Nephron progenitor cell (in vitro differentiated cells): ENCODE measurements around the gene NPBWR2.

Source experiments
- DNase-seq: peaks from one replicate; pipeline ENCODE4 v3.0.0; 2021
- H3K27ac Mint-ChIP-seq: 2 replicates; pipeline ENCODE4 v1.8.0; 2021; ENCODE audit warnings: mild to moderate bottlenecking, moderate library complexity, mixed read lengths
- H3K27me3 Mint-ChIP-seq: 2 replicates; pipeline ENCODE4 v1.8.0; 2021; ENCODE audit warnings: mild to moderate bottlenecking, low read depth, mixed read lengths; ENCODE audit not compliant: poor library complexity
- H3K36me3 Mint-ChIP-seq: 2 replicates; pipeline ENCODE4 v1.8.0; 2021; ENCODE audit warnings: low read depth, mixed read lengths
- H3K4me1 Mint-ChIP-seq: 2 replicates; pipeline ENCODE4 v1.8.0; 2021; ENCODE audit warnings: mixed read lengths
- H3K4me3 Mint-ChIP-seq: 2 replicates; pipeline ENCODE4 v1.8.0; 2021; ENCODE audit warnings: mild to moderate bottlenecking, moderate library complexity, mixed read lengths
- H3K9me3 Mint-ChIP-seq: 2 replicates; pipeline ENCODE4 v1.8.0; 2021; ENCODE audit warnings: mild to moderate bottlenecking, moderate library complexity, mixed read lengths
- CTCF ChIP-seq: fragments of 200-600 bp; sonication (generic); IDR thresholded peaks from 2 replicates; pipeline ENCODE4 v1.5.0; 2021; ENCODE audit warnings: antibody characterized with exemption

NPBWR2 gene

GRCh38 chr20:64115171-64115911 lies 8.0 kb upstream of the NPBWR2 start:
- Mint-ChIP-seq H3K9me3 (no peaks in the 10 kb centered on the region), H3K36me3 (no peaks in the 10 kb centered on the region), H3K4me1 (peaks cover 21% of the 10 kb centered on the region), H3K27ac (no peak overlapping the region), H3K4me3 (no peak overlapping the region), H3K27me3 (peaks cover 8% of the 10 kb centered on the region)
- no peak for TF ChIP-seq CTCF
- DNase-seq = no peak

- Mint-ChIP-seq H3K9me3 (no peaks in the 10 kb centered on the region), H3K4me3 (no peak overlapping the region), H3K27me3 (peaks cover 8% of the 10 kb centered on the region), H3K27ac (no peak overlapping the region), H3K36me3 (no peaks in the 10 kb centered on the region), H3K4me1 (peaks cover 16% of the 10 kb centered on the region)
- no peak for TF ChIP-seq CTCF
- no peak for DNase-seq
Measured at GRCh38 chr20:64114356-64114971, 7.1 kb upstream of the NPBWR2 start.

GRCh38 chr20:64113796-64114355 lies 6.5 kb upstream of the NPBWR2 start:
- no peak overlapping the region for H3K27ac Mint-ChIP-seq
- no peak for TF ChIP-seq CTCF
- DNase-seq = no peak
- no peaks in the 10 kb centered on the region for H3K36me3 Mint-ChIP-seq
- H3K9me3 Mint-ChIP-seq = no peaks in the 10 kb centered on the region
- no peak overlapping the region for H3K4me3 Mint-ChIP-seq
- peaks cover 17% of the 10 kb centered on the region for H3K4me1 Mint-ChIP-seq
- H3K27me3 Mint-ChIP-seq = peaks cover 6% of the 10 kb centered on the region

- Mint-ChIP-seq H3K9me3 (no peaks in the 10 kb centered on the region), H3K27me3 (peaks cover 6% of the 10 kb centered on the region), H3K4me1 (peaks cover 21% of the 10 kb centered on the region), H3K27ac (no peak overlapping the region), H3K4me3 (no peak overlapping the region), H3K36me3 (no peaks in the 10 kb centered on the region)
- no peak for DNase-seq
- no peak for TF ChIP-seq CTCF
Measured at GRCh38 chr20:64113444-64113775, 6.0 kb upstream of the NPBWR2 start.

GRCh38 chr20:64112691-64113443 lies 5.5 kb upstream of the NPBWR2 start:
- TF ChIP-seq CTCF = no peak
- peaks cover 6% of the 10 kb centered on the region for H3K27me3 Mint-ChIP-seq
- DNase-seq = no peak
- H3K9me3 Mint-ChIP-seq = no peaks in the 10 kb centered on the region
- H3K27ac Mint-ChIP-seq = no peak overlapping the region
- H3K36me3 Mint-ChIP-seq = no peaks in the 10 kb centered on the region
- H3K4me1 Mint-ChIP-seq = peaks cover 27% of the 10 kb centered on the region
- no peak overlapping the region for H3K4me3 Mint-ChIP-seq
